22Rv1 (cell line): ENCODE data around the gene MED29.

ENCODE experiments used
- ZFX ChIP-seq: fragments of 450-650 bp; IDR thresholded peaks from 2 replicates; pipeline ENCODE4 v1.6.1; 2017; ENCODE audit warnings: antibody characterized with exemption, borderline replicate concordance
- TF ChIP-seq, protein P1 (sequence below): fragments of 450-650 bp; IDR thresholded peaks from 2 replicates; pipeline ENCODE4 v1.5.1; 2017; ENCODE audit warnings: mild to moderate bottlenecking

DNA sequence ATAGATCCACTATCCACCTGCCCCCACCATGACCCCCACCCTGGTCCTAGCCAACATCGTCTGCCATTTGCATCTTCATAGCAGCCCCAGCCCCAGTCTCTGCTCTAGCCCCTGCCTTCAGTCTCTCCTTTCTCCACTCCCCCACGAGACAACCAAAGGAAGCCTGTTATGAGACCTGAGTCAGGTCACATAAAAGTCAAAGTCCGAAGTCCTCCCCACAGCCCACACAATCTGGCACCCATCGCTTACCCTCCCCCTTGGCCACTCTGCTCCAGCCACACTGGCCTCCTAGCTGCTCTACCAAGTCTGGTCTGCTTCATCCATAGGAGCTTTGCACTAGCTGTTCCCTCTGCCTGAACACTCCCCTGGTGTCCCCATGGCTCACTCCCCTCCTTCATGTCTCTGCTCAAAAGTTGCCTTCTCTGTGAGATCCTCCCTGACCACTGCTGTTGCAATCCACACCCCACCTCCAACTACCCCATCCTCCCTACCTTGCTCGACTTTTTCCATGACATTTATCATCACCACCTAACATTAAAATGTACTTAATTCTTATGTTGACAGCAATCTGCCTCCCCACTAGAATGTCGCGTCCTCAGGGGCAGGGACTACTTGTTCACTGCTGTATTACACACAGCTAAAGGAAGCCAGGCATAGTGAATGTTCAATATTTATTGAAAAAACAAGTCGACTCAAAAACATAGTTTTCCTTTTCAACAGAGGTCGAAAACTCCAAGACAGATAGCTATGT is 20.1 kb downstream of the MED29 start:
- TF ChIP-seq, protein P1, sequence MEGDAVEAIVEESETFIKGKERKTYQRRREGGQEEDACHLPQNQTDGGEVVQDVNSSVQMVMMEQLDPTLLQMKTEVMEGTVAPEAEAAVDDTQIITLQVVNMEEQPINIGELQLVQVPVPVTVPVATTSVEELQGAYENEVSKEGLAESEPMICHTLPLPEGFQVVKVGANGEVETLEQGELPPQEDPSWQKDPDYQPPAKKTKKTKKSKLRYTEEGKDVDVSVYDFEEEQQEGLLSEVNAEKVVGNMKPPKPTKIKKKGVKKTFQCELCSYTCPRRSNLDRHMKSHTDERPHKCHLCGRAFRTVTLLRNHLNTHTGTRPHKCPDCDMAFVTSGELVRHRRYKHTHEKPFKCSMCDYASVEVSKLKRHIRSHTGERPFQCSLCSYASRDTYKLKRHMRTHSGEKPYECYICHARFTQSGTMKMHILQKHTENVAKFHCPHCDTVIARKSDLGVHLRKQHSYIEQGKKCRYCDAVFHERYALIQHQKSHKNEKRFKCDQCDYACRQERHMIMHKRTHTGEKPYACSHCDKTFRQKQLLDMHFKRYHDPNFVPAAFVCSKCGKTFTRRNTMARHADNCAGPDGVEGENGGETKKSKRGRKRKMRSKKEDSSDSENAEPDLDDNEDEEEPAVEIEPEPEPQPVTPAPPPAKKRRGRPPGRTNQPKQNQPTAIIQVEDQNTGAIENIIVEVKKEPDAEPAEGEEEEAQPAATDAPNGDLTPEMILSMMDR, result no peak
- TF ChIP-seq ZFX, result no peak
